HCEC 1CT (cell line): ENCODE measurements around the gene MRPL55.

Source experiments
- DNase-seq: peaks from one replicate; pipeline ENCODE4 v3.0.0-alpha.2; 2017

Gene MRPL55

DNA sequence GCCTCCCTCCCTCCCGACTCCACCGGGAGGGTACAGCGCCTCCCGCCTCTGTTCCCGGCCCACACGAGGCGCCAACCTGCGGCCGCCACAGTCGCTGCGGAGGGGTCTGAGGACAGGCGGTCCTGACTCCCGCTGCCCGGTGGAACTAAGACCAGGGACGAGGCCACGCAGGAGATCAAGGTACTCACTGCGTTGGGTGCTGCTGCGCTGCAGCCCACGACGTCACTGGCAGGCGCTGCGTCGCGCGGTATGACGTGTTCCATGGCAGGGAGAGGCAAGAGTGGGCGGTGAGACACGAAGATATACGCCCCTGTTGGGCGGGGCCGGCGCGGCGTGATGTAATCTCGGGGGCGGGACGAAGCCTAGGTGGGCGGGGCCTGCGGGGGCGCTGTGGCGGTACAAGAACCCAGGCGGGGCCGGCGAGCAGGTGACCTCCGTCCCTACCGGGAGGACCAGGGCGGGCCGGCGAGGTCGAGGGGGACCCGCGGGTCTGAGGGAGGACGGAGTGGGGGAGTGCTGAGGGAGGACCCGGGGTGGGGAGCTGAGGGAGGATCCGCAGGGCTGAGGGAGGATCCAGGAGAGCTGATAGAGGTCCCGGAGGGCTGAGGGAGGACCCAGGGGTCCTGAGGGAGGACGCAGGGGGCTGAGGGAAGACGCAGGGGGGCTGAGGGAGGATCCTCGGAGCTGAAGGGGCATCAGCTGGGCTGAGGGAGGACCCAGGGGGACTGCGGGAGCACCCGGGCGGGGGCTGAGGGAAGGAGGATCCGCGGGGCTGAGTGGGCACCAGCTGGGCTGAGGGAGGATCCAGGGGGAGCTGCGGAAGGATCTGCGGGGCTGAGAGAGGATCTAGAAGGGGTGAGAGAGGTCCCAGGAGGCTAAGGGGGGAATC, at the start of gene MRPL55:
Gene MRPL55, minus strand, starts transcription at position 227 of the 889 bp plus-strand sequence. CDS start 1,039 bp downstream, outside the sequence.
- peak; percentile 94 for DNase-seq

DNA sequence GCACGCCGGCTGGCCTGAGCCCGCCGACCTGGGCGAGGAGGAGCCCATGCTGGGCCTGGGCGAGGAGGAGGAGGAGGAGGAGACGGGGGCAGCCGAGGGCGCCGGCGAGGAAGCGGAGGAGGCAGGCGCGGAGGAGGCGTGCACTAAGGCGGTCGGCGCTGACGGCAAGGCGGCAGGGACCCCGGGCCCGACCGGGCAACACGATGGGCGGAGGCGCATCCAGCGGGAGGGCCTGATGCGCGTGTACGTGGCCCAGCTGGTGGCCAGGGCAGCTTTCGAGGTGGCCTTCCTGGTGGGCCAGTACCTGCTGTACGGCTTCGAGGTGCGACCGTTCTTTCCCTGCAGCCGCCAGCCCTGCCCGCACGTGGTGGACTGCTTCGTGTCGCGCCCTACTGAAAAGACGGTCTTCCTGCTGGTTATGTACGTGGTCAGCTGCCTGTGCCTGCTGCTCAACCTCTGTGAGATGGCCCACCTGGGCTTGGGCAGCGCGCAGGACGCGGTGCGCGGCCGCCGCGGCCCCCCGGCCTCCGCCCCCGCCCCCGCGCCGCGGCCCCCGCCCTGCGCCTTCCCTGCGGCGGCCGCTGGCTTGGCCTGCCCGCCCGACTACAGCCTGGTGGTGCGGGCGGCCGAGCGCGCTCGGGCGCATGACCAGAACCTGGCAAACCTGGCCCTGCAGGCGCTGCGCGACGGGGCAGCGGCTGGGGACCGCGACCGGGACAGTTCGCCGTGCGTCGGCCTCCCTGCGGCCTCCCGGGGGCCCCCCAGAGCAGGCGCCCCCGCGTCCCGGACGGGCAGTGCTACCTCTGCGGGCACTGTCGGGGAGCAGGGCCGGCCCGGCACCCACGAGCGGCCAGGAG, 49.3 kb upstream of the MRPL55 start:
- no peak for DNase-seq

DNA sequence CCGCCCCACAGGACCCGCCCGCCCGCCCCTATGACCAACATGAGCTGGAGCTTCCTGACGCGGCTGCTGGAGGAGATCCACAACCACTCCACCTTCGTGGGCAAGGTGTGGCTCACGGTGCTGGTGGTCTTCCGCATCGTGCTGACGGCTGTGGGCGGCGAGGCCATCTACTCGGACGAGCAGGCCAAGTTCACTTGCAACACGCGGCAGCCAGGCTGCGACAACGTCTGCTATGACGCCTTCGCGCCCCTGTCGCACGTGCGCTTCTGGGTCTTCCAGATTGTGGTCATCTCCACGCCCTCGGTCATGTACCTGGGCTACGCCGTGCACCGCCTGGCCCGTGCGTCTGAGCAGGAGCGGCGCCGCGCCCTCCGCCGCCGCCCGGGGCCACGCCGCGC, 48.6 kb upstream of the MRPL55 start:
- no peak for DNase-seq

DNA sequence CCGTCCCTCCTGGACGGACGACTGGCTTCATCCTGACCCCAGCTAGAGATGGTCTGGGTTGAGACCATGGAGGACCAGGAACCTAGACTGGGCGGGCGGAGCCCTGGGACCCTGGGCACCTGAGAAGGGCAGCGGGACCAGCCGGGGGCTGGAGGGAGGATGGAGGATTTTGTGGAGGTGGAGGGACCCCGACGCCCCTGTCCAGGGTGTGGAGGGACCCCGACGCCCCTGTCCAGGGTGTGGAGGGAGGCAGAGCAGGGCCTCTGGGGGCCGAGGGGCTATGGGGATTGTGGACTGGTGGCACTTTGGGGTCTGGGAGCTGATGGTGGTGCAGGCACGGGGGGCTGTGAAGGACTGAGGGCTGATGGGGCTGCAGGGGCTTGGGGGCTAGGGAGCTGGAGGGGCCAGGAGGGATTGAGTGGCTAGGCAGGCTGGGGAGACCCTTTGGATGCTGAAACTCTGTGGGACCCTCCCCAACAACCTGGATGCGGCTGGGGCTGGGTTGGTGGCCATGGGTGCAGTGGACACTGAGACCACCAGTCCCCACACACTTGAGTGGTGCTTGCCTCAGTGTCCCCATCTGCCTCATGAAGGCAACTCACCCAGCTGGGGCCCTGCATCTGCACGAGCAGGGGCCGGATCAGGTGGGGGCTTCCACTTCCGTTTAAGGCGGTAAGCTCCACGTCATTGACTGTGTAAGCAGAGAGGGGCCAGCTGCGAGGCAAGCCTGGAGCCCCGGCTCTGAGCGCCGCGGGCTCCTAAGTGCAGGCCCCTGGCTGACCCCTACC, 48.0 kb upstream of the MRPL55 start:
- DNase-seq = no peak

DNA sequence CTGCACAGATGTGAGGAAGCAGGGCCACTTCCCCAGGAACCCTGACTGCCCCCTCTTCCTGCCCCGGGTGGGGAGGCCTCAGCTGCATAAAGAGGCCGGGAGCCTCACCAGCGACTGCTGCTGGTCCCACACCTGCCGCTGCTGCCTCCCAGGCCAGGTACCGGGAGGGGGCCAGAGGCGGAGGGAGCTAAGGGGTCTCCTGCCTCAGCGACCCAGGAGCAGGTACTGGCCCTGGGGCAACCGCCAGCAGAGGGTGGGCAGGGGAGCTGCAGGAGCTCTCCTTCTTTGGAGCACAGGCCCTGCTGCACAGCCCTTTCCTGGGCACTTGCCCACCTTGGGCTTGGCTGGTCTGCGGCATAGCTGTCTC, 47.4 kb upstream of the MRPL55 start:
- no peak for DNase-seq

DNA sequence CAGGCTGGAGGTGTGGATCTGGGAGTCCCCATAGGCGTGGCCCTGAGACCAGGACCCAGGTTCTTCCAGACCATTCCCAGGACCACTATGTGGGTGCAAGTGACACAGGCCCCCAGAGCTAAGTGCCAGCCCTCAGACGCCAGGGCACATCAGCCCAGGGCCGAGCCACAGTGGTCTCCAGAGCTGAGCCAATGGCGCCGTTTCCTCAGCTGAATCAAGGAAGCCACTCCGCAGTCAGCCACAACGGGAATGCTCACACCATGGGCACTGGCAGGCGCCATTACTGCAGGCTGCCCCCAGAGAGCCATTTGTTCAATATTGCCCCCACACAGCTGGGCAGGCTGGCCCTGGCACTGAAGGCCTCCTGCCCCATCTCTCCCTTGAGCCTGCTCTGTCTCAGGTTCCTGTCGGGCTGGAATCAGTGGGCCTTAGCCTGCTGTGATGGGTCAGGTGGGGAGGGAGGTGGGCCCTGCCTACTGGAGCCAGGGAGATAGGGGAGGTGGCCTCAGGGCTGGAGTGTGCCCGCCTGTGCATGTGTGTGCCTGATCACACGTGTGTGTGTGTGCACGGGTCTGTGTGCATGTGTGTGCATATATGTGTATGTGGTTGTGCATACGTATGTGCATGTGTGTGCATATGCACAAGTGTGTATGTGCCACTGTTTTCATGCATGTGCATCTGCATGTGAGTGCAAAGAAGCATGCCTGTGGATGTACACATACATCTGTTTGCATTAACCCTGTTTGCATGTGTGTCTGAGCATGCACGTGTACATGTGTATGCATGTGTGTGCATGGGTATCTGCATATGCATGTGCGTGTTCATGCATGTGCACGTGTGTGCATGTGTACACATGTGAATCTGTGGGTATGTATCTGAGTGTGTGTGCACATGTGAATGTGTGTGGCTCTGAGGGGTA, 46.8 kb upstream of the MRPL55 start:
- no peak for DNase-seq

DNA sequence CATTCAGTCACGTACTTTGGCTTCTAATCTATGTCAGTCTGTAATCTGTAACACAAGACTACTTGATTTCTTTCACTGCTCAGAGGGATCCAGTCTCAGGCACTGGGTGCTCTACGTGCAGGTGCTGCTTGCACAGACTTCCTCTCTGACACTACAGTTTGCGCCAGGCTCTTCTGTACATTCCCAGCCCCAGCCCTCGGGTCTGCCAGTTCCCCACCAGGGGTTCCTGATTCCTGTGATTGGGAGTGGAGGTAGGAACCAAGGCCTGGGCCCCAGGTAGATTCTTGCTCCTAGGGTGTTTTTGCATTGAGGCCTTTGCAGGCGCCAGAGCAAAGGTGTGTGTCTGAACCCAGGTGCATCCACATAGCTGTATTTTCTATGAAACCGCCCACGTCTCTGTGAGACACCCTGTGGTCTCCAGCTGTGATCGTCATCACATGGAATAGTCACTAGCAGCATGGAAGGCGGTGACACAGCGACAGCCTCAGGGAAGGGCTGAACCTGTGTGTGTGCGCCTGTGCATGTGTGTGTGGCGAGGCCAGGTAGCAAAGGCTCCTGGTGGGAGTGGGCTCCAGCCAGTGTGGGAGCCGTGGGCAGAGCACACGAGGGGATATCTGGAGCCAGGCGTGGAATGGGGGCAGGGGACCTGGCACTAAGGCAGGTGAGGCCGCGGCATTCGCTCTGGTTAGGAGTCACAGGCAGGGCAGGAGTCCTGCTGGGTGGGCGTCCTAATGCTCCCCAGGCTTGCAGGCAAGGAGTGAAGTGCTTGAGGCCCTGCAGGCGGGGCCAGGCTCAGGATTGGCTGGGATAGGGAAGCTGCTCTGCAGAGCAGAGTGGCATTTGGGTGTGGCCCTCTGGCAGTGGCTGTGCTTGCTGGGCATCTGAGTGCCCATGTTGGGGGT, 45.8 kb upstream of the MRPL55 start:
- DNase-seq = no peak

DNA sequence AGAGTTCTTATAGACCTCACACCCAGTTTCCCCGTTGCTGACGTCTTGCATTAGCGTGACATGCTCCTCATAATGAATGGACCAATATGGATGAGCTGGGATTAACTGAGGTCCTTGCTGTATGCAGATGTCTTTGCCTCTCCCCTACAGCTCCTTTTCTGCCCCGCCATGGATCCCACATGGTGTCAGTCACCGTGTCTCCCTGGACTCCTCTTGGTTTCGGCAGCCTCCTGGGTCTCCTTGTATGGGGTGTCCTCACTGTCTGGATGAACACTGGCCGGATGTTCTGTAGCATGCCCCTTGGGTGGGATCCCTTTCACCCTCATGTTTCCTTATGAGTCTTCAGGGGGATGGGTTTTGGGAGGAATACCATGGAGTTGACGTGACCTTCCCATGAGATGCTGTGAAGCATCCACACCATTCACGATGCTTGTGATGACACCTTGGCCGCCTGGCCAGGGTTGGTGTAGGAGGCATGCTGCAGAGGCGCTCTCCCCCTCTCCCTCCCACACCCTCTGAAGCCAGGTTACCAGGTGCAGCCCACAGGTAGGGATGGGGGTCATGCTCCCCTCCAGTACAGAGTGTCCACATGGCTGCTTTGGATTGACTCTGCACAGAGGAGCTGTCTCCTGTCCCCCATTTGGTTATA, 45.0 kb upstream of the MRPL55 start:
- DNase-seq = no peak

DNA sequence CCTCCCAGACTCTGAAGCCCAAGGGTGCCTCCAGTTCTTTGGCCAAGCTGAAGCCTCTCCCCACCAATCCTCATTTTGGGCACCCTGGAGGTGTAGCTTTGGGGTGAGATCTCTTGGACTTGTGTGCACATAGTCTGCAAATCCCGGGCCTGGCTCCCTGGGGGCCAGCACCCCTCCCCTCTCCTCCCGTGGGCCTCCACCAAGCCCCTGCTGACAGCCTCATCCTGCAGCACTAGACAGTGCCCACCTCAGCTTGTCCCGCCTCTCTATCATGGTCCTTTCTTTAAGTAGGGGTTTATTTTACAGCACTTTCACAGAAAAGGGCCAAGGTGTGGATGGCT, 43.8 kb upstream of the MRPL55 start:
- no peak for DNase-seq

DNA sequence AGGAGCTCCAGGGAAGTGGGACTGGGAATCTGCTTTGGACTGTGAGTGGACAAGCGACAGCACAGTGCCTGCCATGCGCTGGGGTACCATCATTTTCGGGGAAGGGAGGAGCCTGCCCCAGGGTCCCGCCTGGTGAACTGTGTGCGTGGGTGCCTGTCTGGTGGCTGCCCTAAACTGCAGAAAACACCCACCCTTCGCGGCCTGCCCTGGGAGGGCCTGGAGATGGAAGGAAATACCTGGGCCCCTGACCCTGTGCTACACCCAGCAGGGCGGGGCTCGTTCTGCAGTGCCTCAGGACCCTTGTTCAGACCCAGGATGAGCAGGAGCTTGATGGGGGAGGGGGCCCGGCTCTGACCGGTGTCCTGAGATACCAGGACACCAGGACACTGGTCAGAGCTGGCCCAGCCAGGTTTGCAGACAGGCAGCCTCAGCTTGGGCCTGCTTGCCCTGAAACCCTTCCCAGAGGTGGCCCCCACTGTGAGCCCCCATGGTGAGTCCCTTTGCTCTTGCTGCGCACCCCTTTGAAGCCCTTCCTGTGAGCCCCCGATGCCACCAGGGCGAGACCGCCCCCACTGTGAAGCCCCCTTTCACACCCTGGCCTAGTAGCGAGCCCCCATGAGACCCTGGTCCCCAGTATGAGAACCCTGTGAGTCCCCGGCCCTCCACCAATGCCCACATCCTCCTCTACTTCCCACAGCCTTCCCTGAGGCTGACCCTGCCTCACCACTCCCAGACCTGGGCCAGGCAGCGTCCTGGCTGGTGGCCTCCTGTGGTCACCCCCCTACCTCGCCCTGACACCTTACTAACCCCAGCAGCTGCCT, 43.2 kb upstream of the MRPL55 start:
- no peak for DNase-seq

DNA sequence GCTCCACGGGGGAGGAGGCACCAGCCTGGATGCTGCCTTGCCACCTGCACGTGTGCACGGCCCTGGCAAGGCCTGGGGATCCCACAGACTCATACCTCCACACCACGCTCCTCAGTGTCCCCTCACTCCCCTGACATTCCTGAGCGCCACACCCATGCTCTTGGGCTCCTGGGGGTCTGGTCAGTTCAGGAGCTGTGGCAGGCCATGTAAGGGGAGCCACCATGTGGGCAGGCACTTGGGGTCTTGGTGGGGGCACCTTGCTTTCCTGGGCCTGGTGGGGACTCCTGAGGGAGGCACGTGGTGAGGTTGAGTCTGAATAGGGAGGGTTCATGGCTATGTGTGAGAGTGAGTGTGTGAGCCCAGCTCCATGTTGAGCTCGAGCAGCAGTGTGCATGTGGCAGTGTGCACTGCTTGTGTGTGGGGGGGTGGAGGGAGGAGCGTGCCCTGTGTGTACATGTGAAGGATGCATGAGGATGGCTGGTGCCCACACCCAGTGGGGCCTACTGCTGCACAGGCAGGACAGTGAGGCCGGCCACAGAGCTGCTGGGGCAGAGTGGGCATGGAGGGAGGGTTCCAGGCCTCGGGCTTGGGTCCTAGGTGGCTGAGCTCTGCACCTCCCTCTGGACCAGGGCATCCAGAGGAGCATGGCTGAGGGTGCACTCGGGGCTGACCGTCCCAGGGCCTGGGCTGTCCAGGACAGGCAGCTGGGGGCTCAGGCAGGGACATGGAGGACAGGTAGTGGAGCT, 42.3 kb upstream of the MRPL55 start:
- no peak for DNase-seq

DNA sequence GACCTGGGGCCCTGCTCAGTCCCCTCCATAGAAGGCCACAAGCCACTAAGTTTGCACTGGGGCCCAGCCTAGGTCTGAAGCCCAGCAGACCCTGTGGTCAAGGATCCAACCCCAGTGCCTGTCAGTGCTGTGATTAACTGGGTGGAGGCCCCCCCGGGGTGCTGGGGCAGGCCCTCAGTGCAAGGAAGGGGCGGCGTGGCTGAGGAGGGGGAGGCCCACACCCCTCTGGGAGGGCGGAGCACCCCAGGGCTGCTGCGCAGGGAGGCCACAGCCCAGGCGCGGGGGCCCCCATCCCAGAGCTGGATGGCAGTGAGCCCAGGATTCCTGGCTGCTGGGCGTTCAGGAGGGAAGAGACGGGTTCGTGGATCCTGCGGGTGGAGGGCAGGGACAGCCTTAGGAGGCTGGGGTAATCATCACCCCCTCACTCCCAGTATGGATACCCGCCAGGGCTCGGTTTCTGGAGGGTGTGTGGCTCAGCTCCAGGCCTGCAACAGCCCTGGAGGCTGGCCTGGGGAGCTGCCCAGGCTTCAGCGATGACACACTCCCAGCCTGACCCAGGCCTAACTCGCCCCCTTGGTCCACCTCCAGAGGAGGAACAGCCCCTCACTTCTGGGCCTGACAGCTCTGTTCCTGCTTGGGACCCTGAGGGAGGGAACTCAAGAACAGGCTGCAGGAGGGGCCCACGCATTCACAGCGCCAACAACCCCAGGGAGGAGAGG, 41.5 kb upstream of the MRPL55 start:
- DNase-seq = peak; percentile 18

DNA sequence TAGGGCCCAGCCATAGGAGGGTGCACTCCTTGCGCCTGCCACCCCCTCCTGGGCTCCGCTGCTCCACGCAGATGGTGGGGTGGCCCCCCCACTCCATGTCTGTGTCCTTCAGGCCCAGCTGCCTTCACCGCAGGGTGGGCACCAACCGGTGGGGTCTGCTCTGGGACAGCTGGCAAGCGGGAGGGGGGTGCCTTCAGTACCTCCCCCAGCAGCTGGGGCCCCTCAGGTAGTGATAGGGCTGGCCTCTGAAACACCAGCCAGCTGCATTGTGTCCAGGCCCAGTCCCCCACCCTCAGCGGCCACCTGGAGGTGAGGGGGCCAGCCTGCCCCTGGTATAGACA, 41.0 kb upstream of the MRPL55 start:
- DNase-seq = no peak

DNA sequence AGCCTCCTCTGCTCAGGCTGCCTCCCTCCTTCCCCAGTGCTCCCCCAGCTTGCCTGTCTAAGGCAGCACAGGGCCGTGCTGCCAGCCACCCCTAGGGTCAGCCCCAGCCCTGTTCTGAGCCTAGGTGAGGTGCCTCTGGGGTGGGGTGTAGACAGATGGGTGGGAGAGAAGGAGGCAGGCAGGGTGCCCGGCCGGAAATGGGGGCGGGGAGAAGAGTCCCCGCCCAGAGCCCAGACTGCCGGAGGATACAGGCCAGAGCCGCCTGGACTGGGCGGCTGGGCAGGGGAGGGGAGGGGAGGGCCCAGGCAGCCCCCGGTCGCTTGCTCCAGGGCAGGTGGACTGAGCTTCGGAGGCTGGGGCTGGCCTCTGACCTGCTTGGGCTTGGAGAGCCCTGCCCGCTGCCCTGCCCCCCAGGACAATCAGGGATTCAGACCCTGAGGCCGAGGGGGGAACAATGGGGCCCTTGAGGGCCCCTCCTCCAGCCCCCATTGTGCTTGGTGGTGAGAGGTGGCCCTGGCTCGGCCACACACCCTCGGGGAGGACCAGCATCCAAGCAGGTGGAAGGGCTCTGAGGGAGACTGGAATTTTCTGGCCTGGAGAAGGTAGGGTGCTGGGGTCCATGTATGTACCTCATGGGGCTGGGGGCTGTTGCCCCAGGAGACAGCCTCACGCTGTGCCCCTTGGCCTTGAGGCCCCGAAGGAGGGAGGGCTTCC, 40.5 kb upstream of the MRPL55 start, which contains the start of gene GJC2:
Gene GJC2, plus strand, starts transcription at position 525 of the 714 bp plus-strand sequence. CDS start 7,829 bp downstream, outside the sequence.
- no peak for DNase-seq

DNA sequence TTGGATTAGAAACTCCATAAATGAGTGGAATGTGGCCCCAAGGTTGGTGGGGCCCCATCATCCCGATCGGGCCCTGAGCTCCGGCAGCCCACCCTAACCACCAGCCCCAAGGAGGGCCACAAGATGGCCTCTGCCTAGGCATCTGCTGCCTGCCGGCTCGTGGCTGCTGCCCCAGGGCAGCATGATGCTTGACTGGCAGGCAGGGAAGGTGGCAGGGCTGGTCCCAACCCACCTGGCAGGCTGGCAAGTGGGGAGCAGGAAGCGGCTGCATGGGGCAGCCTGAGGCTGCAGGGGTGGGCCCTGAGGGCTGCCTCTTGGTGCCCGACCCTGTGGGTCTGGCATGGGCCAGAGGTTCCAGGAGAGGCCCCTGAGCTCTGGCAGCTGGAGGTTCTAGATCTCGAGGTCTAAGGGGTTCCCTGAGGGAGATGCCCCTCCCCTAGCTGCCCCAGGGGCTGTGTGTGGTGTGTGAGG, 39.9 kb upstream of the MRPL55 start:
- DNase-seq = no peak

DNA sequence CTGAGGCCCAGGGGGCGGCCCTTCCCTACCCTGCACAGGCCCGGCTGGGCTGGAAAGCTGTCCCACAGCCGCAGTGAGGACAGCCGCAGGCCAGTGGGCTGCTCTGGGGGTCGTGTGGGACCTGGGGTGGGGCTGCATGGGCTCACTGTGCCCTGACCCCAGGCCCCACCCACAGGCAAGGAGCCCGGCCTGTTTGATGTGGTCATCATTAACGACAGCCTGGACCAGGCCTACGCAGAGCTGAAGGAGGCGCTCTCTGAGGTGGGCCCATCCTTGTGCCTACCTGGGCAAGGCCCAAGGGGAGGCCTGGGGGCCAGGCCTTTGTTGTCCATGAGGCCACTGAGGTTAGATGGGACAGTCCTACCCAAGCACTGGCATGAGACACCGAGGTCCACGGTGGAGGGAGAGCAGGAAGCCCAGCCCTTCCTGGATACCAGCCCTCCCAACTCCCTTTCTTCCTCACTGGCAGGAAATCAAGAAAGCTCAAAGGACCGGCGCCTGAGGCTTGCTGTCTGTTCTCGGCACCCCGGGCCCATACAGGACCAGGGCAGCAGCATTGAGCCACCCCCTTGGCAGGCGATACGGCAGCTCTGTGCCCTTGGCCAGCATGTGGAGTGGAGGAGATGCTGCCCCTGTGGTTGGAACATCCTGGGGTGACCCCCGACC, 39.2 kb upstream of the MRPL55 start:
- no peak for DNase-seq

DNA sequence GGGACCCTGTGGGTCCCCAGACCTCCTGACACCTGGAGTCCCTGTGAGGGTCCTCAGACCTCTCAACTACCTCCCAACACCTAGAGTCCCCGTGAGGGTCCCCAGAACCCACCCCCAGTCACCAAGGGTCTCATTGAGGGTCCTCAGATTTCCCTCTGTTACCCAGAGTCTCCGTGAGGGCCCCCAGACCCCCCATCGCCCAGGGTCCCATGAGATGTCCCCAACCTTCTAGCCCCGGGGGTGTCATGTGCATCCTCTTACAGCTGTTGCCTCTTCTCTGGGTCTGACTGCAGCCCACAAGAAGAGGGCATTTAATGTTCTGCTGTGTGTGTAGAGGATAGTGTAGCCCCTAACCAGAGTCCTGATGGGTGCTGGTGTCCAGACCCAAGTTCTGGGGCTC, 38.7 kb upstream of the MRPL55 start:
- no peak for DNase-seq
